Activated naive CD8-positive, alpha-beta T cell treated with anti-CD3 and anti-CD28 coated beads, Interleukin-2, amount 50 U/mL, for 24 hours (primary cell): ENCODE data around the gene PIAS1.
"Not testable (repeated sequence)": the region's sequence is repeated elsewhere in the genome, so short reads cannot be mapped to it uniquely, and the experiment has no call there.

ENCODE experiments used
- ATAC-seq: fragments of 150-1000 bp; cut with Tn5 transposase; one replicate; pipeline ENCODE4 v1.10.0; 2021
- DNase-seq: peaks from one replicate; pipeline ENCODE4 v3.0.0; 2021
- H3K27ac Mint-ChIP-seq: one replicate; pipeline ENCODE4 v1.8.0; 2021; ENCODE audit warnings: mild to moderate bottlenecking, mixed read lengths
- H3K27me3 Mint-ChIP-seq: one replicate; pipeline ENCODE4 v1.8.0; 2021; ENCODE audit warnings: mixed read lengths
- H3K36me3 Mint-ChIP-seq: one replicate; pipeline ENCODE4 v1.8.0; 2021; ENCODE audit warnings: low read depth, mixed read lengths
- H3K4me1 Mint-ChIP-seq: one replicate; pipeline ENCODE4 v1.8.0; 2021; ENCODE audit warnings: mixed read lengths
- H3K4me3 Mint-ChIP-seq: one replicate; pipeline ENCODE4 v1.8.0; 2021; ENCODE audit warnings: mild to moderate bottlenecking, moderate library complexity, mixed read lengths
- H3K9me3 Mint-ChIP-seq: one replicate; pipeline ENCODE4 v1.8.0; 2021; ENCODE audit warnings: mixed read lengths

The PIAS1 gene

DNA sequence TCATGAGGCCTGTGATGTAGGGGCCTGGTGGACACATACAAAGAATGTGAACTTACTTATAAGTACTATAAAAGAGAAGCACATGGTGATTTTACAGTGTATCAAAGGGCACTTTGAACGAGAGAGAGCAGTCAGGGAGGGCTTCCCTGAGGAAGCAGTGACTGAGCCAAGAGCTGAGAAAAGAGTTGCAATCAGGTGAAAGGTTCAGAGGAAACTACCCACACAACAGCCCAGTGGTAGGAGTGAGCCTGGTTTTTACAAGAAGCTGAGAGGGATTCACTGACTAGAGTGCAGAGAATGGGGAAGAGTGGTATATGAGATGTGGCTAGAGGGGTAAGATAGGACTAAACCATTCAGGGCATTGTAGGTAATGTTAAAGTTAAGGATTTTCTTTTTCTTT, 93.9 kb downstream of the PIAS1 start:
- peaks cover 13% of the 10 kb centered on the region for H3K4me1 Mint-ChIP-seq
- H3K9me3 Mint-ChIP-seq, result no peaks in the 10 kb centered on the region
- no peak overlapping the region for H3K4me3 Mint-ChIP-seq
- no peaks in the 10 kb centered on the region for H3K27me3 Mint-ChIP-seq
- H3K36me3 Mint-ChIP-seq, result peaks cover 22% of the 10 kb centered on the region
- DNase-seq (no peak), ATAC-seq (no peak)
- H3K27ac Mint-ChIP-seq, result peak overlapping the region; percentile 38

- peaks cover 13% of the 10 kb centered on the region for H3K4me1 Mint-ChIP-seq
- H3K27ac Mint-ChIP-seq, result peak overlapping the region; percentile 2
- no peak overlapping the region for H3K4me3 Mint-ChIP-seq
- no peaks in the 10 kb centered on the region for H3K27me3 Mint-ChIP-seq
- peaks cover 23% of the 10 kb centered on the region for H3K36me3 Mint-ChIP-seq
- ATAC-seq (peak; percentile 75), DNase-seq (no peak)
- H3K9me3 Mint-ChIP-seq, result no peaks in the 10 kb centered on the region
Observed at GRCh38 chr15:68149059-68149458, 94.9 kb downstream of the PIAS1 start.

- H3K36me3 Mint-ChIP-seq, result peaks cover 29% of the 10 kb centered on the region
- no peak for DNase-seq
- H3K4me1 Mint-ChIP-seq, result peaks cover 13% of the 10 kb centered on the region
- no peaks in the 10 kb centered on the region for H3K27me3 Mint-ChIP-seq
- no peak overlapping the region for H3K4me3 Mint-ChIP-seq
- H3K9me3 Mint-ChIP-seq, result no peaks in the 10 kb centered on the region
- ATAC-seq, result no peak
- no peak overlapping the region for H3K27ac Mint-ChIP-seq
Observed at GRCh38 chr15:68150187-68150586, 96.1 kb downstream of the PIAS1 start.

DNA sequence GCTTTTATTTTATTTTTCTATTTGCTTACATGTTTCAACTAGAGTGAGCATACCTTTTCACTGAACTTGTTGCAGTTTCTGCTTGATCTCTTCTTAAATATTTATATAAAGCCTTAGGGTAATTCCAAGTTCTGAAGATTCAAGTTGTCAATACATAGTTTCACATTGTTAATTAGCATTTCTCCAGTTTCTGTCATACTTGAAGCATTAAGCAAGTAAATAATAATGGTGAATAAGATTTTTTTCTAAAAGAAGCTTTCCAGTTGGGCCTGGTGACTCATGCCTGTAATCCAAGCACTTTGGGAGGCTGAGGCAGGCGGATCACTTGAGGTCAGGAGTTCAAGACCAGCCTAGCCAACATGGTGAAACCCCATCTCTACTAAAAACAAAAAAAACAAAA, 97.2 kb downstream of the PIAS1 start:
- DNase-seq (no peak), ATAC-seq (no peak)
- Mint-ChIP-seq H3K36me3 (peaks cover 29% of the 10 kb centered on the region), H3K4me3 (no peak overlapping the region), H3K27me3 (no peaks in the 10 kb centered on the region), H3K4me1 (peaks cover 13% of the 10 kb centered on the region), H3K27ac (no peak overlapping the region), H3K9me3 (no peaks in the 10 kb centered on the region)

- Mint-ChIP-seq H3K4me1 (peaks cover 13% of the 10 kb centered on the region), H3K27me3 (no peaks in the 10 kb centered on the region), H3K36me3 (peaks cover 22% of the 10 kb centered on the region), H3K9me3 (no peaks in the 10 kb centered on the region), H3K27ac (no peak overlapping the region), H3K4me3 (no peak overlapping the region)
- ATAC-seq, result no peak
- no peak for DNase-seq
Observed at GRCh38 chr15:68152342-68152741, 98.2 kb downstream of the PIAS1 start.

DNA sequence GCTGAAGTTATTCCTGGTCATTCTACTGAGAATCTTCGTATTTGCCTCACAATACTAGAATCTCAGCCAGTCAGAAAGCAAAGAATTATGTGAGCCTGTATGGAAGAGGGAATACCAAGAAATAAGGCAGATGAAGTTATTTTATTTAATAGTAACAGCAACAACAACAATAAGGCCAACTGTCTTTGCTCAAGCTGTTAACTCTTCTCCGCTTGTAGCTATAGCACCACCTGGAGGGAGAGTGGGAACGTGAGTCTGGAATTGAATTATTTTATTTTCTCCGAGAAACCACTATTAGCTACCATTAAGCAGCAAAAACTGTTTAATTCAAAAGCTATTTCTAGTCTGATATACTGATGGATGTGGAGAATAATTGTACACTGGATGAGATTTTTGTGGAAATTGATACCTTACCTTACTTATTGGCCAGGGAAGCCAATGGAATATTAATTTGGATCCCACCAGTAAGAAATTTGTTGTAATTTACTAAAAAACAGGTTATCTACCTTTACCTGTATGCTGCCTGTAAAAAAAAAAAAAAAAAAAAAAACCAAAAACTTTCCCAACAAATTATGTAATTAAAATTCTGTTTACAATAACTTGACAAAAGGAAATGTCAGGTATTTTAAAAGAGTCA, 100.9 kb downstream of the PIAS1 start:
- no peaks in the 10 kb centered on the region for H3K27me3 Mint-ChIP-seq
- no peak for ATAC-seq
- H3K27ac Mint-ChIP-seq, result no peak overlapping the region
- no peaks in the 10 kb centered on the region for H3K4me1 Mint-ChIP-seq
- no peak overlapping the region for H3K4me3 Mint-ChIP-seq
- DNase-seq, result peak; percentile 9
- peaks cover 14% of the 10 kb centered on the region for H3K36me3 Mint-ChIP-seq
- H3K9me3 Mint-ChIP-seq, result no peaks in the 10 kb centered on the region

GRCh38 chr15:68157074-68157473, 103.0 kb downstream of the PIAS1 start:
- no peak overlapping the region for H3K4me3 Mint-ChIP-seq
- peaks cover 28% of the 10 kb centered on the region for H3K36me3 Mint-ChIP-seq
- no peak overlapping the region for H3K27ac Mint-ChIP-seq
- no peaks in the 10 kb centered on the region for H3K4me1 Mint-ChIP-seq
- H3K9me3 Mint-ChIP-seq, result no peaks in the 10 kb centered on the region
- ATAC-seq (no peak), DNase-seq (no peak)
- no peaks in the 10 kb centered on the region for H3K27me3 Mint-ChIP-seq

- Mint-ChIP-seq H3K36me3 (peaks cover 28% of the 10 kb centered on the region), H3K4me3 (no peak overlapping the region), H3K9me3 (no peaks in the 10 kb centered on the region), H3K4me1 (no peaks in the 10 kb centered on the region), H3K27ac (no peak overlapping the region), H3K27me3 (no peaks in the 10 kb centered on the region)
- DNase-seq, result no peak
- ATAC-seq, result no peak
Observed at GRCh38 chr15:68158046-68158628, 104.0 kb downstream of the PIAS1 start.

- Mint-ChIP-seq H3K36me3 (peaks cover 29% of the 10 kb centered on the region), H3K4me3 (no peak overlapping the region), H3K27ac (no peak overlapping the region)
Observed at GRCh38 chr15:68163191-68163590, 109.1 kb downstream of the PIAS1 start.

DNA sequence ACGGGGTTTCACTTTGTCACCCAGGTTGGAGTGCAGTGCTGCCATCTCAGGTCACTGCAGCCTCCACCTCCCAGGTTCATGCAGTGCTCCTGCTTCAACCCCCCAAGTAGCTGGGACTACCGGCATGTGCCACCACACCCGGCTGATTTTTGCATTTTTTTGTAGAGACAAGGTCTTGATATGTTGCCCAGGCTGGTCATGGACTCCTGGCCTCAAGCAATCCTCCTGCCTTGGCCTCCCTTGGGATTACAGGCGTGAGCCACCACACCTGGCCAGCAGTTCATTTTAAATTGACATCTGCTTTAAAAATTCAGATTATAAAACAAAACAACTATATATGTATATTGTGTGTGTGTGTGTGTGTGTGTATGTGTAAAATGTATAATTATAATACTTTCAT, 112.7 kb downstream of the PIAS1 start:
- DNase-seq (no peak), ATAC-seq (no peak)
- Mint-ChIP-seq H3K36me3 (peaks cover 22% of the 10 kb centered on the region), H3K4me3 (no peak overlapping the region), H3K27ac (no peak overlapping the region), H3K9me3 (no peaks in the 10 kb centered on the region), H3K27me3 (no peaks in the 10 kb centered on the region), H3K4me1 (no peaks in the 10 kb centered on the region)

More at GRCh38 chr15:68163191-68163590, 109.1 kb downstream of the PIAS1 start:
- H3K27me3 Mint-ChIP-seq, result no peaks in the 10 kb centered on the region
- DNase-seq, result no peak
- no peaks in the 10 kb centered on the region for H3K4me1 Mint-ChIP-seq
- no peak for ATAC-seq
- no peaks in the 10 kb centered on the region for H3K9me3 Mint-ChIP-seq

- not testable (repeated sequence) for H3K9me3 Mint-ChIP-seq, H3K4me3 Mint-ChIP-seq, H3K27me3 Mint-ChIP-seq, H3K27ac Mint-ChIP-seq, ATAC-seq, DNase-seq, H3K4me1 Mint-ChIP-seq
- peaks cover 26% of the 10 kb centered on the region for H3K36me3 Mint-ChIP-seq
Observed at GRCh38 chr15:68172037-68172436, 117.9 kb downstream of the PIAS1 start.

- DNase-seq (no peak), ATAC-seq (no peak)
- H3K9me3 Mint-ChIP-seq, result no peaks in the 10 kb centered on the region
- no peaks in the 10 kb centered on the region for H3K27me3 Mint-ChIP-seq
- no peak overlapping the region for H3K27ac Mint-ChIP-seq
- no peaks in the 10 kb centered on the region for H3K4me1 Mint-ChIP-seq
- peaks cover 33% of the 10 kb centered on the region for H3K36me3 Mint-ChIP-seq
- H3K4me3 Mint-ChIP-seq, result no peak overlapping the region
Observed at GRCh38 chr15:68173119-68173518, 119.0 kb downstream of the PIAS1 start.

GRCh38 chr15:68175526-68175925, 121.4 kb downstream of the PIAS1 start:
- no peaks in the 10 kb centered on the region for H3K4me1 Mint-ChIP-seq
- H3K27me3 Mint-ChIP-seq, result no peaks in the 10 kb centered on the region
- H3K27ac Mint-ChIP-seq, result no peak overlapping the region
- DNase-seq, result no peak
- peaks cover 38% of the 10 kb centered on the region for H3K36me3 Mint-ChIP-seq
- no peaks in the 10 kb centered on the region for H3K9me3 Mint-ChIP-seq
- H3K4me3 Mint-ChIP-seq, result no peak overlapping the region
- no peak for ATAC-seq

- Mint-ChIP-seq H3K4me1 (no peaks in the 10 kb centered on the region), H3K27me3 (no peaks in the 10 kb centered on the region), H3K36me3 (peaks cover 40% of the 10 kb centered on the region), H3K9me3 (no peaks in the 10 kb centered on the region), H3K27ac (no peak overlapping the region), H3K4me3 (no peak overlapping the region)
- ATAC-seq (no peak), DNase-seq (no peak)
Observed at GRCh38 chr15:68176601-68177000, 122.5 kb downstream of the PIAS1 start.

DNA sequence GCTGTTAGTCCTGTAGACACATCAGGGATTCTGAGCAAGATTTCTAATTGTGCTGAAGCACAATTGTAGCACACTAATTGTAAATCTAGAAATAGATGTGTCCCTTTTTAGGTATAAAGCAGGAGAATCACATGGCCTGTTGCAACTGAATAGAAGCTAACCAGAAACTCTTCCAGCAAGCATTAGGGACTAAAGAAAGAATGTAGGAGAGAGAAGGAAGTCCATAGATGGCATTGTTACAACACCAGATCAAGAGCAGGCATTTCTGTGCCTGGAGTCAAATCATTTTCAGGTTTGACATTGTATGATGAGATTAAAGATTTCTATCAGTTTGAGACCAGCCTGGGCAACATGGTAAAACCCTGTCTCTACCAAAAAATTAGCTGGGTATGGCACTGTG, 123.6 kb downstream of the PIAS1 start:
- Mint-ChIP-seq H3K9me3 (no peaks in the 10 kb centered on the region), H3K36me3 (peaks cover 38% of the 10 kb centered on the region), H3K27ac (peak overlapping the region; percentile 22), H3K4me1 (no peaks in the 10 kb centered on the region), H3K27me3 (no peaks in the 10 kb centered on the region), H3K4me3 (no peak overlapping the region)
- no peak for ATAC-seq
- DNase-seq, result no peak
